ENCODE measurements around the gene MUS81.
"Not testable (repeated sequence)": the region's sequence is repeated elsewhere in the genome, so short reads cannot be mapped to it uniquely, and the experiment has no call there.

MUS81 gene

GRCh38 chr11:65844231-65844872, 15.9 kb upstream of the MUS81 start:
- no peak for DNase-seq (ENCODE audit: low spot score)

DNA sequence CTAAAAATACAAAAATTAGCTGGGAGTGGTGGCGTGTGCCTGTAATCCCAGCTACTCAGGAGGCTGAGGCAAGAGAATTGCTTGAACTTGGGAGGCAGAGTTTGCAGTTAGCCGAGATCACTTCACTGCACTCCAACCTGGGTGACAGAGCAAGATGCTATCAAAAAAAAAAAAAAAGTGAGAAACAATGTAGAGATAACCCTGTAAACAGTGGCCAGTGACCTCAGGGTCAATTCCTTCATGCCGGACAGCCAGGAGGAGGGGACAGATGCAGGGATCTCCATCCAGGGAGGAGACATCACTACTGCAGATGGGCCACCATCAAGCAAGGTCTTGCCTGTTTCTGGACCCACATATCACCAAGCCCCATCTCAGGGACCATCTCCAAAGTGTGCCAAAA, 12.5 kb upstream of the MUS81 start:
- DNase-seq (ENCODE audit: low spot score), result no peak

DNA sequence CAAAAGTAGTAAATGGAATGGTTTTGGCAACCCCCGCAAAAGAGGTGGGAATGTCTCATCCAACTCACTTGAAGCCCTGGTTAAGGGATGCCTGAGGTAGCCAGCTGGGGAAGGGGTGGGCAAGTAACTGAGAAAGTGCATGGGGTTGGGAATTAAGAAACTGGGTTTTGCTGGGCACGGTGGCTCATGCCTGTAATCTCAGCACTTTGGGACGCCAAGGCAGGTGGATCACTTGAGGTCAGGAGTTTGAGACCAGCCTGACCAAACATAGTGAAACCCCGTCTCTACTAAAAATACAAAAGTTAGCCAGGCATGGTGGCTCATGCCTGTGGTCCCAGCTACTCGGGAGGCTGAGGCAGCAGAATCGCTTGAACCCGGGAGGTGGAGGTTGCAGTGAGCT, 11.5 kb upstream of the MUS81 start:
- not testable (repeated sequence) for DNase-seq (ENCODE audit: low spot score)

GRCh38 chr11:65849366-65849765, 10.9 kb upstream of the MUS81 start:
- peak; percentile 9 for DNase-seq (ENCODE audit: low spot score)

GRCh38 chr11:65849771-65850216, 10.4 kb upstream of the MUS81 start:
- DNase-seq (ENCODE audit: low spot score), result peak; percentile 36

GRCh38 chr11:65850217-65851082, 9.8 kb upstream of the MUS81 start:
- DNase-seq (ENCODE audit: low spot score), result peak; percentile 21

DNA sequence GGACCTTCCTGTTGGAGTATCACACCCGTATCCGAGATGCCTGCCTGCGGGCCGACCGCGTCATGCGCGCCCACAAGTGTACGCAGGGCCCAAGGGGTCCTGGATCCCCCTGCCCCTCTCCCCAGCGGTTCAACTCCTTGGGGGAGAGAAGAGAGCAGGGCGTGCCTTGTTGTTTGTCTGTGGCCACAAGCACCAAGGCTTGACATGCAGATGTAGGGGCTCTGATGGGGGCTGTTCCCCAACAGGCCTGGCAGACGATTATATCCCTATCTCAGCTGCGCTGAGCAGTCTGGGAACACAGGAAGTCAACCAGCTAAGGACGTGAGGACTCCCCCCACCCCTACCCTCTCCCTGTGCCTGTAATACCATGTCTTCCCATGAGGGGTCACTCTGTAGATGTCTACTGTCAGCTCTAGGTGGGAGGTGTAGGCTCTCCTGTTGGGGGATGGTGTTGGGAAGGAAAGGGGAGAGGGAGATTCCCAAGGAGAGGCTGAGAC, 9.1 kb upstream of the MUS81 start:
- DNase-seq (ENCODE audit: low spot score), result peak; percentile 24

GRCh38 chr11:65851811-65852507, 8.3 kb upstream of the MUS81 start:
- peak; percentile 7 for DNase-seq (ENCODE audit: low spot score)

DNA sequence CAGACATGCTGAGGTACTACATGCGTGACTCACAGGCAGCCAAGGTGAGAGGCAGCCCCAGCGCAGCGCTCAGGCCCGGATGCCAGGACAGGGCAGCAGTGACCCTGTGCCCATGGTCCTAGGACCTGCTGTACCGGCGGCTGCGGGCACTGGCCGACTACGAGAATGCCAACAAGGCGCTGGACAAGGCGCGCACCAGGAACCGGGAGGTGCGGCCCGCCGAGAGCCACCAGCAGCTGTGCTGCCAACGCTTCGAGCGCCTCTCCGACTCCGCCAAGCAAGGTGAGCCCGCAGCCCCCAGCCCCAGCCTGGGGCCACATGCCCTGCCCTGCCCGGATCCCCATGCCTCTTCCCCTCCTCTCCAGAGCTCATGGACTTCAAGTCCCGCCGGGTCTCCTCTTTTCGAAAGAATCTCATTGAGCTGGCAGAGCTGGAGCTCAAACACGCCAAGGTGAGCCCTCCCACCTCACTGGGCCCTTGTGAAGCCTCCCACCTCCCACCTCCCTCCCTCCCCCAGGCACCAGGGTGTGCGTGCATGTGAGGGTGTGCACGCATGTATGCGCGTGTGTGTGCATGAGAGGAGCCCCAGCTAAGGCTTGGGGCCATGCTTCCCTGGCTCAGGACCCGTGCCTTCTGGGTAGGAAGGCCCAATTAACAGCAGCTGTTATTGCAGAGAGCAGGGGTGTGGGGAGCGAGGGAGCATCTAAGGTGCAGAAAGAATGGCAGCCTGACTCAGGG, 7.6 kb upstream of the MUS81 start:
- peak; percentile 38 for DNase-seq (ENCODE audit: low spot score)

DNA sequence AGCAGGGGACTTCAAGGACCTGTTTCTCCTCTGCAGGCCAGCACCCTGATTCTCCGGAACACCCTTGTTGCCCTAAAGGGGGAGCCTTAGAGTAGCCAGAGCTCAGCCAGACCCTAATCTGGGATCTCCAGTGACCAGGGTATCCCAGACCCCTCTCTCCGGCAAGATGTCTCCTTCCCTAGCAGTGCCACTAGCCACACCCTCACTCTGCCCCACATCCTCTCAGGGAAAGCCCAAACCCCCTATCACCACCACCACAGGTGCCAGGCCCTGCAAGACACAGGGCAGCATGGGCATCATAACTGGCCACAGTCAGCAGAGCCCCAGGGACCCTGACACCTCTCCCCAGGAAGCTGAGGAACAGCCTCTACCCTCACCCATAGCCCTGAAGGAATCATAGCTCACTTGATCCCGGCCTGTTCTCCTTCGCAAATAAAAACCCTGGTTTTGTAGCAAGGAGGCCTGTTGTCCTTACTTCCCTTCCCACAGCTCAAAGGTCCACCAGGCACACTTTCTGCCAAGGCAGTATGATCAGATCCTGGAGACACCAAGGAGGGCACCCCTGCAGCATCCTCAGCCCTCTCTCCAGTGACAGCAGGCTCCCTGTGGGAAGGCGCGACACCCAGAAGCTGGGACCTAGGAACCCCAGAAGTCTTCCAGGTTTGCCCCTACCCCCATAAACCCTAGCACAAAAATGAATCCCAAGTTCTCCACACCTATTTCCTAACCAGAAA, 6.8 kb upstream of the MUS81 start:
- peak; percentile 17 for DNase-seq (ENCODE audit: low spot score)

DNA sequence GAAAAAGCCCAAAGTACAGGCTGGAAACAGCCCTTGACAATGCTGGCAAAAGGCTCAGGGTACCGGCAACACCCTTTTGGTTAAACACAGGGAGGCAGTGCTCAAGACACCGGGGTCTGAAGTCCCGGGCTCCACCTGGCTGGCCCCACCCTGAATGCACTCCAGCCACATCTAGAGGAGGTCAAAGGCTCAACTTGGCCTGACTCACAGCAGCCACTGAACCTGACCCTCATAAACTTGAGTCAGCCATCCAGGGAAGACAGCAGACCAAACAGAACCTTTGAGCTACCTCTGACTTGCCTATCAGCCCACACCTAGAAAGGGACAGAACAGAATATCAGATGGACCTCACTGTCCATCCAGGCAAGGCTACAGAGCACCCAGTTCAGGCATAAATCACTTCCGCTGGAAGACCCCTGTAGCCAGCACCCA, 6.1 kb upstream of the MUS81 start:
- DNase-seq (ENCODE audit: low spot score), result peak; percentile 11

DNA sequence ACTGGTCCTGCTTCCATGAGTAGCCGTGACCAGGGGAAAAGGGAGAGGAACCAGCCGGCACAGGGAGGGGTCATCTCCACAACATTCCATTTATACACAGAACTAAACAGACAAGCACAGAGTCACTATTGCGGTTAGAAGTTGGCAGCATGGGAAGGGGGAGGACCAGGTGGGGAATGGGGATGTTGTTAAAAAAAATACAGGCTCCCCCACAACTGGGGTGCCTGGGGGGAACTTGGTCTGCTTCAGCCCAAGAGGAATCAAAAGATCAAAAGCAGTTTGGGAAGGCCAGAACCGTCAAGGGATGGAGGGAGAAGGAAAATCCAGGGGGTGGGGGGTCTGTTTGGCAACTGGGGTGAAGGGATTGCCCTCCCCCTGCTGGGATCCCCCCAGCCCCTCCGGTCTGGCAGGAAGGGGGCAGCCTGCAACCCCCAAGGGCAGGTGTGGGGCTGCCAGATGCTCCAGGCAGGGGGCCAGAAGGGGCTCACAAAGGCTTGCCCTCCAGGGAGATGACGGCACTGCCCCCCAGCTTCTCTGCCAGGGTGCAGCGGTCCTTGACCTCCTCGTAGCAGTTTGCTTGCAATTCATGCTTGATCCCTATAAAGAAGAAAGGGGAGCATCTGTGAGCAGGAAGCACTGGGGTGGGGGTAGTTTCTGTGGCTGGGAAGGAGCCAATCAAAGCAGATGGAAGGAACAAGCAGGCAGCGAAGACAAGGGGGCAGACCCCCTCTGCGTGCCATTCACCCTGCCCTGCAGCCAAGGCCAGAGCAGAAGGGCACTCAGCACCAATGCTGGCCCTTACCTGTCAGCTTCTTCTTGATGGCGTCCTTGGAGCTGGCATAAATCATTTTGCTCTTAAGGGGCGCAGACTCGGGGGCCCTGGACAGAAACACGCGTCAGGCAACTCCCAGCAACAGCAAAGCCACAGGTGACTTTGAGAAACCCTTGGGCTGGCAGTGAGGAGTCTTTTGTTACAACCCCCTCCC, 5.1 kb upstream of the MUS81 start:
- no peak for DNase-seq (ENCODE audit: low spot score)

DNA sequence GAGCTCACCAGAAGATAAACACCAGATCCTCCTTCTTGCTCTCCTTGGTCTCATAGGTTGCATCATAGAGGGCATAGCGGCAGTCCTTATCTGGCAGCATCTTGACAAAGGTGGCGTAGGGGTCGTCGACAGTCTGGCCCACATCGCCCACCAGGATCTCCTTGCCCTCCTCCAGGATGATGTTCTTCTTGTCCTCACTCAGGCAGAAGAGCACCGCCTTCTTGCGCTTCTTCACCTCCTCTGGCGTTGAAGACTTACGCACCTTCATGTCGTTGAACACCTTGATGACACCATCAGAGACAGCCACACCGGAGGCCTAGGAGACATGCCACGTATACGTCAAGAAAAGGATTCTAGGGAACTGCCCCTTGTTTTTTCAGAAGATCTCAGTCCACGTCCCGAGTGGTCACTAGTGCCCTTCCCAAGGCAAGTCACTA, 4.3 kb upstream of the MUS81 start:
- DNase-seq (ENCODE audit: low spot score), result peak; percentile 9

DNA sequence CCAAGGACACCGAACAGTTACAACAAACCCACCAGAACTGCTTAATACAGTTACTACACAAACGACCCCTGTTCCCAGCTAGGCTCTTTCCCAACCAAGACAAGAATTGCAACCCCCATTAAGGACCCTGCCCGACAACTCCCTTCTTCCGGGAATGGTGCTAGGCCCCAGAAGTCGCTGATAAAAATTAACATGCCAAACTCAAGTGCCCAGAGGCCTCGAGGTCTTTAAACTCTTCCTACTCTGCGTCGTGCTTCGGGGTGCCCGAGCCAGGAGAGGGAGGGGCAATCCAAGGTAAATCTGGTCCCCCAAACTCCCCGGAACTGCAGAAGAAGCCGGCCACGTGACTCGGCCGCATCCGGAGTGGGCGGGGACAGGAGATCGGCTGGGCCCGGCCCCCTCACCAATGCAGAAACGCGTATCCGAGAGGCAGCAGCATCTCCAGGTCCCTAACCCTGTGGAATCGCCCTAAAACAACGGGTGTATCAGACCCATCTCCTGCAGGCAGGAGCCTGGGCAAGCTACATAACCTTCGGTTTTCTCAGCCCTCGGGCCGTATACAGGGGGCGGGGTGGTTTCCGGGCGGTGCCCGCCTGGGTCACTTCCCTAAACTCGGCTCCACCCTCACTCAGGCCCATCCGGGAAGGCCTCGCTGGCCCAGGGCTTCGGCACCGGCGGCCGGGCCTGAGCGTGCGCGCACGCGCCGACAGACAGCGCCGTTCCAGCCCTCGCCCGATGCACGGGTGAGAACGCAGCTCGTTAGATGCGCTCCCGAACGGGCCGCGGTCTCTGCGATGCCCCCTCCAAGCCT, 3.3 kb upstream of the MUS81 start:
- DNase-seq (ENCODE audit: low spot score), result peak; percentile 74

- DNase-seq (ENCODE audit: low spot score), result no peak
Measured at GRCh38 chr11:65857500-65857852, 2.8 kb upstream of the MUS81 start.

GRCh38 chr11:65857853-65858680, 2.2 kb upstream of the MUS81 start, which contains the start of gene CFL1:
Gene CFL1 (minus strand): TSS chr11:65858180. CDS start chr11:65858099, 81 bp downstream.
- peak; percentile 96 for DNase-seq (ENCODE audit: low spot score)

DNA sequence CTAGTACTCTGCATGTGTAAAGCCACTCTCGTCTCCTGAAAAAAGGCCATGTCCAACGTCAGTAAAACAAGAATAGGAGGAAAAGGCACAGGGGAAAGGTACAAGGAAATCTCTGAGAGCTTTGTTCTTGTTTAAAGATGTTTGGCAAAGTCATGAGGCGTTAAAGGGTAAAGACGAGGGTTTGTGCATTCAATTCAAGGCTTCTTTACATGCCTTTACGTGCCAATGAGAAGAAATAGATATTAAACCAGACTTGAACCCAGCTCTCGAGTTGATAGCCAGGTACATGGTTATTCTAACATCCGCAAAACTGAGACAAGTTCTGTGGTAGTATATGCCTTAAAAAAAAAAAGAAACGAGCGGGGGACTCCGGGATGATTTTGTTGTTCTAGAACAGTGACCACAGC, 1.5 kb upstream of the MUS81 start:
- DNase-seq (ENCODE audit: low spot score), result no peak
